Transverse colon (tissue), 4 donors: ENCODE measurements around the gene DPP8.

ENCODE experiments used
- CTCF ChIP-seq, 5 experiments: fragments of 200-600 bp in 3 of 5; fragments of 450-650 bp in 2 of 5; sonication (generic) in 3 of 5; IDR thresholded peaks; 1 replicate in 2 of 5; 2 replicates in 3 of 5; pipeline ENCODE4 v1.5.1; 2016 to 2017; ENCODE audit warnings: antibody characterized with exemption in 5 of 5, inconsistent platforms in 3 of 5, mild to moderate bottlenecking in 2 of 5, moderate library complexity in 1 of 5
- POLR2AphosphoS5 ChIP-seq, 3 donors: sonication (generic); formaldehyde crosslinking; IDR thresholded peaks; one replicate each; pipeline ENCODE4 v1.6.1; 2016; ENCODE audit warnings: antibody characterized with exemption in 3 of 3

GRCh38 chr15:65476903-65477302, 40.6 kb downstream of the DPP8 start:
- TF ChIP-seq CTCF (IDR thresholded peaks at IDR 0.05) (no peak), POLR2AphosphoS5 (IDR thresholded peaks at IDR 0.05) (no peak)
